Activated CD8-positive, alpha-beta memory T cell treated with anti-CD3 and anti-CD28 coated beads, Interleukin-2, amount 10 ng/mL, durations not matched to agents 7 days and 5 days (primary cell): ENCODE data around the gene IL15. TPM values are rescaled to one million over a fixed set of nuclear protein-coding genes. Genes with fewer than 3 reads are reported as not detected.
"Not testable (repeated sequence)": the region's sequence is repeated elsewhere in the genome, so short reads cannot be mapped to it uniquely, and the experiment has no call there.

ENCODE experiments used
- ATAC-seq: fragments of 150-1000 bp; cut with Tn5 transposase; one replicate; pipeline ENCODE4 v1.10.0; 2021; ENCODE audit warnings: moderate library complexity
- CTCF ChIA-PET: fragments of 350-600 bp; sonication (Branson Sonifier 250); formaldehyde crosslinking; loops from one replicate; lab custom pipeline; 2021; ENCODE audit warnings: antibody characterized with exemption; lab: Charles Lee
- DNase-seq: peaks from one replicate; pipeline ENCODE4 v3.0.0-alpha.2; 2020
- H3K27ac Mint-ChIP-seq: one replicate; pipeline ENCODE4 v1.8.0; 2021; ENCODE audit warnings: mild to moderate bottlenecking, mixed read lengths
- H3K27me3 Mint-ChIP-seq: one replicate; pipeline ENCODE4 v1.8.0; 2021; ENCODE audit warnings: mixed read lengths
- H3K36me3 Mint-ChIP-seq: one replicate; pipeline ENCODE4 v1.8.0; 2021; ENCODE audit warnings: mild to moderate bottlenecking, mixed read lengths
- H3K4me1 Mint-ChIP-seq: one replicate; pipeline ENCODE4 v1.8.0; 2021; ENCODE audit warnings: mixed read lengths
- H3K4me3 Mint-ChIP-seq: one replicate; pipeline ENCODE4 v1.8.0; 2021; ENCODE audit warnings: mild to moderate bottlenecking, moderate library complexity, mixed read lengths
- H3K9me3 Mint-ChIP-seq: one replicate; pipeline ENCODE4 v1.8.0; 2022; ENCODE audit warnings: low read depth, mixed read lengths
- total RNA-seq, 2 experiments: library from RNA; stranded (reverse); gene quantifications; one replicate each; pipeline ENCODE4 v1.2.3, GENCODE V29; 2021

IL15 gene
- total RNA-seq, 2 experiments from 2014 or later = 3.4 to 4.0 TPM

DNA sequence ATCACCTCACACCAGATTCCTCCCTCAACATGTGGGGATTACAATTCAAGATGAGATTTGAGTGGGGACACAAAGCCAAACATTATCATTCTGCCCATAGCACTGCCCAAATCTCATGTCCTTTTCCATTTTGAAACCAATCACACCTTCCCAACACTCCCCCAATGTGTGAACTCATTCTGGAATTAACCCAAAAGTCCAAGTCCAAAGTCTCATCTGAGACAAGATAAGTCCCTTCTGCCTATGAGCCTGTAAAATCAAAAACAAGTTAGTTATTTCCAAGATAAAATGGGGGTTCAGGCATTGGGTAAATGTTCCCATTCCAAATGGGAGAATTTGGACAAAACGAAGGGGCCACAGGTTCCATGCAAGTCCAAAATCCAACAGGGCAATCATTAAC is 54.9 kb downstream of the IL15 start:
- H3K4me1 Mint-ChIP-seq, ATAC-seq, H3K27me3 Mint-ChIP-seq, CTCF ChIA-PET, DNase-seq, H3K4me3 Mint-ChIP-seq, H3K27ac Mint-ChIP-seq, H3K36me3 Mint-ChIP-seq, H3K9me3 Mint-ChIP-seq: not testable (repeated sequence)

DNA sequence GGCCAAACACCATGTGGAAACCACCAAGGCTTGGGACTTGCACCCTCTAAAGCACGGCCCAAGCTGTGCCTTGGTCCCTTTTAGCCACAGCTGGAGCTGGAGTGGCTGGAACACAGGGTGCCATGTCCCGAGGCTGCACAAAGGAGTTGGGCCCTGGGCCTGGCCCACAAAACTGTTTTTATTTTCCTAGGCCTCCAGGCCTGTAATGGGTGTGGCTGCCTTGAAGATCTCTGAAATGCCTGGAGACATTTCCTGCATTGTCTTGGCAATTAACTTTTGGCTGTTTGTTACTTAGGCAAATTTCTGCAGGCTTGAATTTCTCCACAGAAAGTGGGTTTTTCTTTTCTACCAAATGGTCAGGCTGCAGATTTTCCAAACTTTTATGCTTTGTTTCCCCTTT is 55.7 kb downstream of the IL15 start:
- peaks cover 2% of the 10 kb centered on the region for H3K9me3 Mint-ChIP-seq
- ATAC-seq (no peak), DNase-seq (no peak)
- no peaks in the 10 kb centered on the region for H3K27me3 Mint-ChIP-seq
- CTCF ChIA-PET = no interaction called here
- H3K4me1 Mint-ChIP-seq = no peaks in the 10 kb centered on the region
- H3K36me3 Mint-ChIP-seq = peaks cover 6% of the 10 kb centered on the region
- no peak overlapping the region for H3K27ac Mint-ChIP-seq
- no peak overlapping the region for H3K4me3 Mint-ChIP-seq

DNA sequence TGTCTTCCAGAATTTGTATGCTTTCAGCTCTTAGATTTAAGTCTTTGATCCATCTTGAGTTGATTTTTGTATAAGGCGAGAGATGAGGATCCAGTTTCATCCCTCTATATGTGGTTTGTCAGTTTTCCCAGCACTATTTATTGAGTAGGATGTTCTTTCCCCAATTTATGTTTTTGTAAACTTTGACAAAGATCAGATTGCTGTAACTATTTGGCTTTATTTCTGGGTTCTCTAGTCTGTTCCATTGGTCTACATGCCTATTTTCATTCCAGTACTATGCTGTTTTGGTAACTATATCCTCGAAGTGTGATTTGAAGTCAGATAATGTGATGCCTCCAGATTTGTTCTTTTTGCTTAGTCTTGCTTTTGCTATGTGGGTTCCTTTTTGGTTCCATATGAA is 60.7 kb downstream of the IL15 start:
- no peak overlapping the region for H3K27ac Mint-ChIP-seq
- no peaks in the 10 kb centered on the region for H3K27me3 Mint-ChIP-seq
- ATAC-seq (no peak), DNase-seq (no peak)
- peaks cover 3% of the 10 kb centered on the region for H3K9me3 Mint-ChIP-seq
- H3K4me1 Mint-ChIP-seq = no peaks in the 10 kb centered on the region
- CTCF ChIA-PET = no interaction called here
- H3K36me3 Mint-ChIP-seq = no peaks in the 10 kb centered on the region
- no peak overlapping the region for H3K4me3 Mint-ChIP-seq

DNA sequence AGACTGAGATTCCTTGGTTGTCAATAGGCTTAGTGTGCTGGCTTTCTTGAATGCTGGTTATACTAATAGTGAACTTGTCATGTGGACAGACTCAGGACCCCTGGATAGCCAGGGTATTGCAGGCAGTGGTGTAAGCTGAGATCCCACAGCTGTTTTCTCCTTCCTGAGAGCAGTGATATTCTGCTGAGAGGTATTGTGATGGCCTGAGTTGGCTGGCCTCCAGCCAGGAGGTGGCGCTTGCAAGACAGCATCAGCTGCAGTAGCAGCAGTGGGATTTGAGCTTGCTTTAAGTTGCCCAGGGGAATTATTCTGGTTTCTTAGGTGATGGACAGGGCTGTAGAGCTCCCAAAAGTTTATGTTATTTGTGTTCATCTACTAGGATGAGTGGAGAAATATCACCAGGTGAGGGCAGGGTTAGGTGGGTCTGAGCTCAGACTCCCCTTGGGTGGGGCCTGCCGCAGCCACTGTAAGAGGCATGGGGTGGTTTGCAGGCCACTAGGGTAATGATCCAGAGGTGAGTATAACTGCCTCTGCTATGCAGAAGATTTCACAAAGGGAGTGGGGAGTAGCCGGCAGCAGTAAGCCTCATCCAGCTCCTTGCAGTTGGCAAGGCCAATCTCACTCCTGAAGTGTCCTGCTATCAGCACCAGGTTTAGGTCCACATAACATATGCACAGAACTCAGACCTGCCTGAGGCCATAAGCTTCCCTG is 66.2 kb downstream of the IL15 start:
- ATAC-seq (no peak), DNase-seq (no peak)
- peaks cover 2% of the 10 kb centered on the region for H3K9me3 Mint-ChIP-seq
- H3K36me3 Mint-ChIP-seq = peaks cover 2% of the 10 kb centered on the region
- H3K27ac Mint-ChIP-seq = no peak overlapping the region
- no peak overlapping the region for H3K4me3 Mint-ChIP-seq
- CTCF ChIA-PET = no interaction called here
- H3K4me1 Mint-ChIP-seq = peaks cover 16% of the 10 kb centered on the region
- no peaks in the 10 kb centered on the region for H3K27me3 Mint-ChIP-seq

DNA sequence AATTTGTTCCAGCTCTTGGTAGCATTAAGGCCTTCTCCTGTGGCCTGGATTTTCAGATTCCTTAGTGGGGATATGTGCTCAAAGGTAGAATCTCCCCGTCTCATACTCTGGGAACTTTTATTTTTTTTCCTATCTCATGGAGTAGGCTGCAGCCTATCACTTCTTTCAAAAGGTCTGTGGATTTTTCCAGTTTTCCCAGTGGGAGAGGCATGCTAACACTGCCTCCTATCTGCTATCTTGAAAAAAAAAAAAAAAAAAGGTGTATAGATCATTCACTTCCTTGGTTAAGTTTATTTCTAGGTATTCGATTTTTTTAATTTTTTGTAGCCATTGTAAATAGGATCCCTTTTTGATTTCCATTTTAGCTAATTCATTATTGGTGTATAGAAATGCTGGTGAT is 67.1 kb downstream of the IL15 start:
- peaks cover 16% of the 10 kb centered on the region for H3K4me1 Mint-ChIP-seq
- no peaks in the 10 kb centered on the region for H3K27me3 Mint-ChIP-seq
- H3K27ac Mint-ChIP-seq = no peak overlapping the region
- DNase-seq (no peak), ATAC-seq (no peak)
- peaks cover 2% of the 10 kb centered on the region for H3K9me3 Mint-ChIP-seq
- peaks cover 2% of the 10 kb centered on the region for H3K36me3 Mint-ChIP-seq
- CTCF ChIA-PET = no interaction called here
- no peak overlapping the region for H3K4me3 Mint-ChIP-seq

DNA sequence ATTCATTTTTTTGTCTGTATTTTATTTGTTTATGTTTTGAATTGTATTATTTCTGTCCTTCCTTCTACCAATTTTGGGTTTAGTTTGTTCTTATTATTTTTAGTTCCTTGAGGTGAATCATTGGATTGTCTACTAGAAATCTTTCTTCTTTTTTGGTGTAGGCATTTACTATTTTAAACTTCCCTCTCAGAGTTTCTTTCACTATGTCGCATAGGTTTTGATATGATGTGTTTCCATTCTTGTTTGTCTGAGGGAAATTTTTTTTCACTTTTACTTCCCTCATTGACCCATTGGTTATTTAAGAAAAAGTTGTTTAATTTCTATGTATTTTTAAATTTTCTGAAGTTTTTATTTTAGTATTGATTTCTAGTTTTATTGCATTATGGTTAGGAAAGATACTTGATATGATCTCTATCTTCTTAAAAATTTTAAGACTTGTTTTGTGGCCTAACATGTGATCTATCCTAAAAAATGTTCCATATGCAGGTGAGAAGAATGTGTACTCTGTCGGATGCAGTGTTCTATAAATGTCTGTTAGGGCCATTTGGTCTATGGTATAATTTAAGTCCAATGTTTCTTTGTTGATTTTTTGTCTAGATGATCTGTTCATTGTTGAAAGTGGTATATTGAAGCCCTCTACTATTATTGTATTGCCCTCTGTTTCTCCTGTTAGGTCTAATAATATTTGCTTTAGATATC is 68.8 kb downstream of the IL15 start:
- CTCF ChIA-PET = no interaction called here
- no peak overlapping the region for H3K27ac Mint-ChIP-seq
- no peak for ATAC-seq

DNA sequence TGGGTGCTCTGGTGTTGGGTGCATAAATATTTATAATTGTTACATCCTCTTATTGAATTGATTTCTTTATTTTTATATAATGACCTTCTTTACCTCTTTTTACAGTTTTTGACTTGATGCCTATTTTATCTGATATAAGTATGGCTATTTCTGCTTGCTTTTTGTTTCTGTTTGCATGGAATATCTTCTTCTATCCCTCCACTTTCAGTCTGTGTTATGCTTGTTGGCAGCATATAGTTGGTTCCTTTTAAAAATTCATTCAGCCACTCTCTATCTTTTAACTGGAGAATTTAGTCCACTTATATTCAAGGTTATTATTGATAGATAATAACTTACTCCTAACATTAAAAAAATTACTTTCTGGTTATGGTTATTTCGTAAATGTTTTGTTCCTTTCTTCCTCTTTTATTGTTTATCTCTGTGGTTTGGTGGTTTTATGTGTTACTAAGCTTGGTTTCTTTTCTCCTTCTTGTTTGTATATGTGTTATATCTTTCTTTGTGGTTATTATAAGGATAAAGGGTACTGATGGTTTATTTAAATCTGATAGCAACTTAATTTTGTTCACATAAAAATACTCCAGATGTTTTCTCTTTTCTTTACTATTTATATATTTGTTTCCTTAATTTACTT is 69.5 kb downstream of the IL15 start:
- Mint-ChIP-seq H3K4me3 (no peak overlapping the region), H3K27ac (no peak overlapping the region), H3K27me3 (no peaks in the 10 kb centered on the region), H3K36me3 (peaks cover 2% of the 10 kb centered on the region), H3K9me3 (no peaks in the 10 kb centered on the region), H3K4me1 (peaks cover 16% of the 10 kb centered on the region)
- CTCF ChIA-PET = no interaction called here
- no peak for ATAC-seq
- no peak for DNase-seq

More for the DNA sequence above, 68.8 kb downstream of the IL15 start:
- Mint-ChIP-seq H3K4me3 (no peak overlapping the region), H3K27me3 (no peaks in the 10 kb centered on the region), H3K4me1 (peaks cover 16% of the 10 kb centered on the region), H3K36me3 (peaks cover 2% of the 10 kb centered on the region), H3K9me3 (no peaks in the 10 kb centered on the region)
- DNase-seq = no peak

DNA sequence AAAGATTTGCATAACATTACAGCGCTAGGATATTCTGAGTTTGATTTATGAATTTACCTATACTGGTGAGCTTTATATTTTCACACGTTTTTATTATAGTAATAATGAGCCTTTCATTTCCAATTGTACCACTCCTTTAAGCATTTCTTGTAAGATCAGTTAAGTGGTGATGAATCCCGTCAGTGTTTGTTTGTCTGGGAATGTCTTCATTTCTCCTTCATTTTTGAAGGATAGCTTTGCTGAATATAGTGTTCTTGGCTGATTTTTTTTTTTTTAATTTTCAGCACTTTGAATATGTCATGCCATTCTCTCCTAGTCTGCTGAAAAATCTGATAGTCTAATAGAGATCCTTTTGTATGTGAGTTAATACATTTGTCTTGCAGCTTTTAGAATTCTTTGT is 70.1 kb downstream of the IL15 start:
- CTCF ChIA-PET = no interaction called here
- peaks cover 16% of the 10 kb centered on the region for H3K4me1 Mint-ChIP-seq

DNA sequence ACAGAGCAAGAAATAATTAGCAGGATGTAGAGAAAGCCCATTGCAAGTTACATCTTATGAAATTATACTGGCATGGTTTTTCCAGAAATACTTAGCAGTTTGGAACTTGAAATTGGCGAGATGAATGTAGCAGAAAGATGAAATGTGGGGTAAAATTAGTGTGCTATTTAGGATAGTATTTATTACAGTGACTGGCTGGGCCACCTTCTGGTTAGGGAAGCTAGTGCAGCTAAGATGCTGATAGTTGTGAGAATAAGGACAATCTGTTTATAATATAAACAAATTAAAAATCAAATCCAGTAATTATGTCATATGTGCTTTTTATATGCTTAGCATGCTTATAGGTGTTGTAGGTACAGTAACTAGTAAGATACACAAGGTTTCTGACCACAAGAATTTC is 74.8 kb downstream of the IL15 start:
- DNase-seq = no peak
- H3K27ac Mint-ChIP-seq = no peak overlapping the region
- H3K27me3 Mint-ChIP-seq = no peaks in the 10 kb centered on the region
- H3K4me1 Mint-ChIP-seq = peaks cover 4% of the 10 kb centered on the region
- no peak overlapping the region for H3K4me3 Mint-ChIP-seq
- no peak for ATAC-seq
- CTCF ChIA-PET = no interaction called here
- H3K9me3 Mint-ChIP-seq = no peaks in the 10 kb centered on the region
- H3K36me3 Mint-ChIP-seq = peaks cover 2% of the 10 kb centered on the region

More for the DNA sequence above, 70.1 kb downstream of the IL15 start:
- no peak overlapping the region for H3K4me3 Mint-ChIP-seq
- no peak overlapping the region for H3K27ac Mint-ChIP-seq
- H3K36me3 Mint-ChIP-seq = peaks cover 2% of the 10 kb centered on the region
- DNase-seq = no peak
- H3K9me3 Mint-ChIP-seq = no peaks in the 10 kb centered on the region
- no peak for ATAC-seq
- H3K27me3 Mint-ChIP-seq = no peaks in the 10 kb centered on the region

DNA sequence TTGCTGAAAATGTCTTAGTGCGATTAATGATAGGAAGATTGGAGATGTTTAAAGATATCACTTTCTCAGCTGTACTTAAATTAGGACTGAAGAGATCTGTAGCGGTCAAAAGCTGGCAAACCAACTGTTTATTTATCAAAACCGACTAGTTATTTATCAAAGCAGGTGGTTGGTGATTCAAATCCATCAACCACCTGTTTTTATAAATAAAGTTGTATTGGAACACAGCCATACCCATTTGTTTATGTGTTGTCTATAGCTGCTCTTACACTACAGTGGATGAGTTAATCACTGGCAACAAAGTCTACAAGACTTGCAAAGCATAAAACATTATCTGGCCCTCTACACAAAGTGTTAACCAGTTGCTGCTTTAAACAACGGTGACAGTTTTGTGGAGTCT is 76.8 kb downstream of the IL15 start:
- CTCF ChIA-PET = no interaction called here
- peaks cover 2% of the 10 kb centered on the region for H3K36me3 Mint-ChIP-seq
- DNase-seq (no peak), ATAC-seq (no peak)
- no peaks in the 10 kb centered on the region for H3K4me1 Mint-ChIP-seq
- H3K9me3 Mint-ChIP-seq = peaks cover 4% of the 10 kb centered on the region
- H3K4me3 Mint-ChIP-seq = no peak overlapping the region
- no peak overlapping the region for H3K27ac Mint-ChIP-seq
- H3K27me3 Mint-ChIP-seq = no peaks in the 10 kb centered on the region

DNA sequence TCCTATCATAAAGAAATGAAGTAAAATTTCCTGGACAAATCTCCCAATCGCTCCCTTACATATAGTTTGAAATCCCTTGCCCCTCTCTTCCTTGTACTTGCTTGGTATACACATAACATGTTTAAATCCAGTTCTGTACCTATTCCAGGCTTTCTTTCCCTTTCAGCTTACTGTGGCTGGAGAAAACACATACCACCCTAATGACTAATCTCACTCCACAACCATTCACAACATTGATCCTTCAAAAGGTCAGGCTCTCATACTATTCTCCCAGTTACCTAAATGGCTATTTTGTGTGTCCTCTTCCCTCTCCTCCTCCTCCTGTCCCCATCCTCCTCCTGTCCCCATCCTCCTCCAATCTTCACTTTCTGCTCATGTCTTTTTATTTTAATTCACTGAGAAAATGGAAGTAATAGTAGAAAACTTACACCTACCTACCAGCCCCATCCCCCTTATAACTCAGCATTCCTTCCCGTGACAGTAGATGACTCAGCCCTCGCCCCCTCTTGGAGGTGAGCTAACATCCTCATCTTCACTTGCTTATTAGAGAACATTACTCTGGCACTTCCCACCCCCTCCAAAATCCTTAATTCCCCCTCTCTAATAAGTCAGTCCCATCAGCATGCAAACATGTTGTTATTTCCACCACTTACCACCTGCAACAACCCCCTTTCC is 77.5 kb downstream of the IL15 start:
- H3K27ac Mint-ChIP-seq = no peak overlapping the region
- ATAC-seq (no peak), DNase-seq (no peak)
- no peak overlapping the region for H3K4me3 Mint-ChIP-seq
- peaks cover 2% of the 10 kb centered on the region for H3K36me3 Mint-ChIP-seq
- H3K9me3 Mint-ChIP-seq = peaks cover 4% of the 10 kb centered on the region
- CTCF ChIA-PET = no interaction called here
- no peaks in the 10 kb centered on the region for H3K27me3 Mint-ChIP-seq
- H3K4me1 Mint-ChIP-seq = no peaks in the 10 kb centered on the region

DNA sequence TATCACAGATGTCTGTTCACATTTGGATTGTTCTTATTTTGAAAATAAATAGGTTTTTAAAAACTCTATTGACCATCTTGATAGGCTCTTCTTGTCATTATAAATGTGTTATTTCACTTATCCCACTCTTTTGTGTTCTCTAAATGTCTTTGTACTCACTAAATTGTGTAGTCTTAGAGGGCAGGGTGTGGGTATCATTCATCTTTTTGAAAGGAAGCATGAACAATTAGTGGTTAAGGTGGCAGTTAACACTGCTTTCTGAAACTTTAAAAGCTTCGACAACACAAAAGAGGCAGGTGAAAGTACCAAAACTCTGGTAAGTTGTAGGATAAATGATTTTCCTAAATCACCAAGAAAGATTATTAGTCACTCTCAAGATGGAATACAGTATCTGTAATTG is 83.2 kb downstream of the IL15 start:
- H3K4me1 Mint-ChIP-seq = no peaks in the 10 kb centered on the region
- H3K9me3 Mint-ChIP-seq = peaks cover 4% of the 10 kb centered on the region
- H3K36me3 Mint-ChIP-seq = peaks cover 4% of the 10 kb centered on the region
- CTCF ChIA-PET = no interaction called here
- DNase-seq (no peak), ATAC-seq (no peak)
- H3K27ac Mint-ChIP-seq = no peak overlapping the region
- no peak overlapping the region for H3K4me3 Mint-ChIP-seq
- no peaks in the 10 kb centered on the region for H3K27me3 Mint-ChIP-seq

DNA sequence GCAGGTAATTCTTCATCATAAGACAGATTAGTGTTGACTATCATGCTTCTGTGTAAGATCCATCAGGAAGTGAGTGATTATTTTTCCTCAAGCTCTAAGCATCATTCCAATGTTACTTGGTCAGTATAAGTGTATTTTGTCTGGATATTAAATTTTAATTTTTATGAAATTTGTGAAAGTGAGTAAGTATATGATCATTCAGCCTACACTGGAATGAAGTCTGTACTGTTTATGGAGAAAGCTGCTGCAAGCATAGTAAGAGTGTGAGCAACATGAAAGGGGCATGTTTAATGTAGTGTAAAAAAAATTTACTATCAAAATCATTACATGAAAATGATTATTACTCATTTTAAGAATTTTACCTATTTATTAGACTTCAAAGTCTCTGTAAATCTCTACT is 84.8 kb downstream of the IL15 start:
- Mint-ChIP-seq H3K9me3 (peaks cover 4% of the 10 kb centered on the region), H3K27ac (no peak overlapping the region), H3K4me3 (no peak overlapping the region), H3K4me1 (no peaks in the 10 kb centered on the region), H3K27me3 (no peaks in the 10 kb centered on the region), H3K36me3 (peaks cover 4% of the 10 kb centered on the region)
- ATAC-seq = no peak
- CTCF ChIA-PET = no interaction called here
- no peak for DNase-seq
